Stimulated activated CD8-positive, alpha-beta memory T cell treated with anti-CD3 and anti-CD28 coated beads, Interleukin-7, amount 100 ng/mL, for 1 hour (primary cell): ENCODE measurements around the gene AWAT2.

Source experiments
- DNase-seq, 2 donors: peaks; one replicate each; pipeline ENCODE4 v3.0.0-alpha.2; 2020; ENCODE audit warnings: low read depth in 2 of 2

Gene AWAT2, protein sequence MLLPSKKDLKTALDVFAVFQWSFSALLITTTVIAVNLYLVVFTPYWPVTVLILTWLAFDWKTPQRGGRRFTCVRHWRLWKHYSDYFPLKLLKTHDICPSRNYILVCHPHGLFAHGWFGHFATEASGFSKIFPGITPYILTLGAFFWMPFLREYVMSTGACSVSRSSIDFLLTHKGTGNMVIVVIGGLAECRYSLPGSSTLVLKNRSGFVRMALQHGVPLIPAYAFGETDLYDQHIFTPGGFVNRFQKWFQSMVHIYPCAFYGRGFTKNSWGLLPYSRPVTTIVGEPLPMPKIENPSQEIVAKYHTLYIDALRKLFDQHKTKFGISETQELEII

DNA sequence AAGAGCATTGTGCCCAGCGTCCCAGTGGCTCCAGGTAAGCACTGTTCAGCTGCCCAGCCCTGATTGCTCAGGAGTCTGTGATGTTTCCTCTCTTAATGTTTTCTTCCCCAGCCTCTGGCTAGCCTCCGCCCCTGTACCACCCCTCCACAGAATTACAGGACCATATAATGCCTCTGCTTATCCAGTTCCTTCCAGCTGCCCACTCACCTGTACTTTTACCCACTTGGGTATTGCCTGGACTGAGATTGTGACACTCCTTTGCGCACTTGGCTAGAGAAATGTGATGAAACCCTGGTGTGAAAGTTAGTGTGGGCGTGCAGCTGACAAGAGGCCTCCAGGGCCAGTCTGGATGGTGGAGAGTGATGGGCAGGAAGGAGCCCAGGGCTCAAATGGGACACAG, at the start of gene AWAT2:
AWAT2 (minus strand) TSS at position 14 of the 400 bp plus-strand sequence; CDS start at position 8, 6 bp downstream.
- no peak for DNase-seq

- no peak for DNase-seq
Observed at GRCh38 chrX:70096052-70096451, 46.3 kb upstream of the AWAT2 start.

DNA sequence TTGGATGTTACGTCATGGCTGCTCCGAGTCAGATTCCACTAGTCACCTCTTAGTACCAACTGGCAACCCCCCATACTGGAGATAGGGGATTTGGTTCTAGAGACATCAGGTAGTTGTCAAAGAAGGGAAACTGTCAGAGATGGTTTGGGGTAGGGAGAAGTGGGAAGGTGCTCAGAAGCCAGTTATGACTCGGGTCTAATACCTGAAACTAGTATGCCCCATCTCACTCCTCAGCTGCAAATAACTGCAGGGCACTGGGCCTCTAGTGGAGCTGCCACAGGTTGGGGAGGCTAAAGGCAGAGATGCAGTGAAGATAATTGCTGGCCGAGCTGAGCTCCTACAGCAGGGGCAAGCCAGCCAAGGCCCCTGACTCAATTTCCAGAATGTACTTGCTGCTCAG, 42.5 kb upstream of the AWAT2 start:
- DNase-seq: no peak

DNA sequence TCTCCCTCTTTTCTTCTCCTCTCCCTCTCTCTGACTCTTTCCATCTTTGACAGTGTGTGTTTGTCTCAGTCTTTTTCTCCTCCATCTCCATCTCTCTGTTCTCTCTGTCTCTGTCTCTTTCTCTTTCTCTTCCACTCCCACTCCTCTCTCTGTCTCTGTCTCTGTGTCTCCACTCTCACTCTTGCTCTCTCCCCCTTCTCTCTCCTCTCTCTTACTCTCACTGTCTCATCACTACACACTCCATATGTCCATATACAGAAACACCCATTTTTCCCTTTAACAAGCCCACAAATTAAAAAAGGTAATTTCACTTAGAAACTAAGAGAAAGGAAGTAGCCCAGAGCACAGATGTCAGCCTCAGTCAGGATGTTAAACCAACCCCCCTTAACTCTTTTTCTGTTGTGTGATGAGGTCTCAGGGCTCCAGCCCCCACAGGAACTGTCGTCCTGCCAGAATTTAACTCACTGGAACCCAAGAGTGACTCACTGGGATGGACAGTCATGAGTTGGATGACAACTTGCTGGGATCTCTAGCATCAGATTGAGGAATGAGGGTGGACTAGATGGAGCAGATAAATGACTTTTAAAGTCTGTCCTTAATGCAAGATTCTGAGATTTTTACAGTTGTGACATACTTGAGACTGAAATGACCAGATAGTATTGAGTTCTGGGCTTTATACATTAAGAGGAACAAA, 40.0 kb upstream of the AWAT2 start:
- DNase-seq: no peak

GRCh38 chrX:70088751-70089150, 39.0 kb upstream of the AWAT2 start:
- no peak for DNase-seq

DNA sequence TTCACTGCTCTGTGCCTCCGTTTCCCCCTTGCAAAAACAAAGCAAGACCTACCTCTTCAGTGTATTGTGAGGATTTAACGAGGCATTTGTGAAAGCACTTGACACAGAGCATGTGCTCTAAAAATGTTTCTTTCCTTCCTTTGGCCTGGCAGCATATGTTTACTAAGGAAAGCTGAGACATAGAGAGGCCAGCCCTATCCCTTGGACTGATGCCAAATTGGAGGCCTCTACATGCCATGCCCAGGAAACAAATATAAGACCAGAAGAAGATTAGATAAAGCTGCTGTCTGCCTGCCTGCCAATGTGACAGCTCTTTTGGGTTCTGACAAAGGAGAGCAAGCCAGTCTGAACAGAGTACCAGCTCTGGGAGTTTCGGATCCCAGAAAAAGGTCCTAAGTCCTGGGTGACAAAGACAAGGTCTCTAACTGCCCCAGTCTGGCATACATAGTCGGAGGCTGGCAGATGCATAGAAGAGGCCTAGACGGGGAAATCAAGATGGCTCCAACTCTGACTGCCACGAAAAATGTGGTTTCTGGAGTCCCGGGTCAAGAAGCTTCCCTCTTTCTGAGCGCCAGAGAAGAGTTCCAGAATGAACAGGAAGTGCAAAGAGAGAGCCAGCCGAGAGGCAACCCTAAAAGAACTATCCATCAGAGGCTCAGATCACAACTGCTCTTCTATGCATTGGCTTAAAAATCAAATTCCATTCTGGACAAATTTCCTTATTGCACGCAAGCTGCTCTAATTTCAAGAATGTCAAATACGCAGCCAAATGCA, 38.3 kb upstream of the AWAT2 start:
- no peak for DNase-seq

- no peak for DNase-seq
Observed at GRCh38 chrX:70084592-70085240, 35.0 kb upstream of the AWAT2 start.

DNA sequence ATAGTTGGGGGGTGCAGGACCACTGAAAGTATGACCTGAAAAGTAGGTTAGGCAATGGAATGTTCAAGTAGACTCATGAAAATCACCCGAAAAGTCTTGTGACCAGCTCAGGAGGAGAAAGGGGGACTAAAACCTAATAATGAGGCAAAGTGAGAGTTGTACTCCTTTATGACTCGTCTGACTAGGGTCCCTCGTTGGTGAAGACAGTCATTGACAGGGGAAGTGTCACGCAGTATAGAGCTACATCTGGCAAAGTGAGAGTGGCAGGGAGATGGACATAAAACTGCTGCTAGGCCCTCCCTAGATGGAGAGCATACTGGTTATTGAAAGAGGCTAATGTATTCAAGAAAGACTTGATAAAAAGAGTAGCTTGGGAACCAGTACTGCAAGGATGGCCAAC, 33.0 kb upstream of the AWAT2 start:
- no peak for DNase-seq

GRCh38 chrX:70079870-70080269, 30.1 kb upstream of the AWAT2 start:
- DNase-seq: no peak

- no peak for DNase-seq
Observed at GRCh38 chrX:70079297-70079696, 29.6 kb upstream of the AWAT2 start.

- no peak for DNase-seq
Observed at GRCh38 chrX:70066646-70067045, 16.9 kb upstream of the AWAT2 start.

DNA sequence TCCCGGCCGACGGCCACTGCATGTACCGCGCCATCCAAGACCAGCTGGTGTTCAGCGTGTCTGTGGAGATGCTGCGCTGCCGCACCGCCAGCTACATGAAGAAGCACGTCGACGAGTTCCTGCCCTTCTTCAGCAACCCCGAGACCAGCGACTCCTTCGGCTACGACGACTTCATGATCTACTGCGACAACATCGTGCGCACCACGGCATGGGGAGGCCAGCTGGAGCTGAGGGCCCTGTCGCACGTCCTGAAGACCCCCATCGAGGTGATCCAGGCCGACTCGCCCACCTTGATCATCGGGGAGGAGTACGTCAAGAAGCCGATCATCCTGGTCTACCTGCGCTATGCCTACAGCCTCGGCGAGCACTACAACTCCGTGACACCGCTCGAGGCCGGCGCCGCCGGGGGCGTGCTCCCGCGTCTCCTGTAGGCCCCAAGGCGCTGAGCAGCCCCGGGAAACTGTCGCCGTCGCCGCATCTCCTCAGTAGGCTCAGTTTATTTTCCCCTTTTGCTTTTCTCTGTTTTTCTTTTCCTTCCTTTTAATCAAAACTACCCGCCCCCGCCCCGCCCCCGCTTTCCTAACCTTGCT, 13.3 kb upstream of the AWAT2 start:
- DNase-seq: no peak

DNA sequence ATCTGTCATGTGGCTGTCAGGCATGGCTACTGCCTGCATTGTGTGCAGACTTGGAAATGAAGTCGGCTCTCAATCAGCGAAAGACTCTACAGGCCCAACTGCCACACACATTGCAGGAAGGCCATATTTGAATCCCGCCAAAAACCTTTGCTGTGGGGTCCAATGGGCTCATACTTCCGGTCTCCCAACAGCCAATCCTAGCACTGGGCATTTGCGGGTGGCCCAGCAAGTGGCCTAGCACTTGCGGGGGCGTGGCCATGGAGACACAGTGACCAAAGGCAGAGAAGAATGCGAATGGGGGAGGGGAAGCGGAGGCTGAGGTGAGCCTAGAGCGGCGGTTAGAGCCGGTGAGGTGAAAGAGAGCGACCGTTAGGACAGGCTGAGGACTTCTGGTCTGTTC, 12.3 kb upstream of the AWAT2 start, which contains the start of gene OTUD6A:
OTUD6A (plus strand) TSS at position 382 of the 400 bp plus-strand sequence. CDS start 68 bp downstream, outside the sequence.
- no peak for DNase-seq

- no peak for DNase-seq
Observed at GRCh38 chrX:70054391-70054790, 4.7 kb upstream of the AWAT2 start.

- DNase-seq: no peak
Observed at GRCh38 chrX:70052895-70053615, 3.3 kb upstream of the AWAT2 start.

DNA sequence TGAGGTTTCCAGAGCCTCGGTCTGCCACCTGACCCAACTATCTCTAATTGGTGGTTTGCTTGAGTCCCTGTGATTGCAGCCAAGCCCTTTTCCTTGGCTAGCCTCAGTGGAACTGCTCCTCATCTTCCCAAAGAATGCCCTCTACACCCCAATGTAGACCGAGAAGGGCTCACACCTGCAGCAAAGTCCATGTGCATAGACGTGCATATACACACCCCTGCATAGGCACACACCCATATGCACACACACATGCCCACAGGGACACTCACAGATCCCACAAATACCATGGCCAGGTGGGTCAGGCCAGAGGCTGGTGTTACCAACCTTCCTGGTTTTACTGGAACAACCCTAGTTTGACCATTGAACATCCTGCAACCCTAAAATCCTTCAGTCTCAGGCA, 332 bp downstream of the AWAT2 start:
- DNase-seq: no peak

DNA sequence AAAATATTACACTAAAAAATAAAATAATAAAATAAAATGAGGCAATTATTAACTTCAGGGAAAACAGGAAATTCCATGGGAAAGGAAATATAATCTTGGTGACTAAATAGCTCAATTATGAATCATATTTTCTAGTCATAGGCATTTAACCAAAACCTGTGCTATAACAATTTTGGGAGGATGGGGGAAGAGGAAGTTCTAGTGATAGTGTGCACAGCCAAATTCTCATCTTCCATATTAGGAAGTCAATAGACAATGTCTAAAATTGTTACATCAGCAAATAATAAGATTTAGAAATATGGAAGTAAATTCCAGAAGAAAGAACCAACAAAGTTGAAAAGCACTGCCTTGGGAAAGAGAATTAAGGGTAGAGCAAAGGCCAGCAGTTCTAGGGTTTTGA, 2.8 kb downstream of the AWAT2 start:
- no peak for DNase-seq

DNA sequence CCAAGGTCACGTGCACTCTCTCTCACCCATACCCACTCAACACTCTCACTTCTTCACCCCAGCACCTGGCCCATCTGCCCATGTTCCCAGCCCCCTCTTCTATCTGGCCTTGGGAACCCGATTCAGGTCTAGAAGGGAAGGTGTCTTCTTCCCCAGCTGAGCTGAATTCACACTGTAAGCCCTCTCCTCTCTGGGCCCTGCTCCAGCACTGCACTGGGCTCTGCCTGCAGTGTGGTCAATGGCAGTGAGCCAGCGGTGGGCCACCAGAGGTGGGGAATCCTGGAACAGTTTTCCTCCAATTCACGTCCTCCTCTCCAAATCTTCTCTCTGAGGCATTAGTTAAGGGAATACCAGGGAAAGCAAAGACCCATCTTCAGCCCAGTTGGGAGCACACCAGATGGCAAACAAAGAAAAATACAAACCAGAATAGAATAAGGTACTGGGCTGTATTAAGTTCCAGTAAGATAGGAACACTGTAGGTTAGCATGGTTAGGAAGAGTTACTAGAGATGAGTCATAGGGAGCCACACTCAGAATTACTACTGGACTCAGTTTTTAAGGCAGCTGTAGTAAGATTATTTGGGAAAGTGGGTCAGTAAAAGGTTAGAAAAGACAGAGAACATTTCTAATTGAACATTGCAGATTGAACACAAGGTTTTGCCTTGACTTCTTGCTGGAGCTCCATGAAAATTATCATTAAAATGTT, 5.0 kb downstream of the AWAT2 start:
- DNase-seq: no peak

DNA sequence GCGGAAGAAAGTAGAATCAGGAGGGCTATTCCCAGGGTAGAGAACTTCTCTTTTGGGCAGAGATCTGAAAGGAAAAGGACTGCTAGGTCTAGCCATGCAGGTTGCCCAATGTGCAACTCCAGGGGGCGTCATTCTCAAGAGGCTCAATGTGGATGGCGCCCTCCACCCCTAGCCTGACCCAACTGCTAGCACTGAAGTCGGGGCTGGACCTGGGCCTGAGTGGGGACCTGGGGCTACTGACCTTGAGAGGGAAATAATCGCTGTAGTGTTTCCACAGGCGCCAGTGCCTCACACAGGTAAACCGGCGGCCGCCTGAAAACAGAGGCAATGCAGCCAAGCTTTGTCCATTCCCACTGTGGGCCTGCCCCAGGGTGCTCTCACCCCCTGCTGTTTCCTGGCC, 6.1 kb downstream of the AWAT2 start:
- DNase-seq: no peak
